ENCODE results near the gene P2RX6.
A peak's percentile ranks its signal among the peaks of the same experiment; 100 is the strongest.

P2RX6 gene

DNA sequence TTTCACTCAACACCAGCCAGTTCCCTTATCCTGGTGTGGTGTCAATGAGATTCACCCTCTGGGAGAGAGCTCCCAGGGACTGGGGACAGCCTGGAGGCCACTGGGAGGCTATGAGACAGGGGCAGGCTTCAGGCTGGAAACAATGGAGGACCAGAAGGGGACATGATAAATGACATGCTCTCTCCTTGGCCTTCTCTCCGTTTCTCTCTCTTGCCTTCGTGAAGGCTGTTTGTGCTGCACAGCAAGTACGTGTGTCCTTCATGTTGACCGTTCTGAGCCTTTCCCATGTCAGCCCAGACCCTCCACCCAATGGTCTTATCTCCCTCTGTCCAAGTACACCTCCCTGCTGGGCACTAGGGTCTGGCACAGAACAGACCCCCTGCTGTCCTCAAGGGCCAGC lies 34.4 kb upstream of the P2RX6 start:
- DNase-seq, result no peak

DNA sequence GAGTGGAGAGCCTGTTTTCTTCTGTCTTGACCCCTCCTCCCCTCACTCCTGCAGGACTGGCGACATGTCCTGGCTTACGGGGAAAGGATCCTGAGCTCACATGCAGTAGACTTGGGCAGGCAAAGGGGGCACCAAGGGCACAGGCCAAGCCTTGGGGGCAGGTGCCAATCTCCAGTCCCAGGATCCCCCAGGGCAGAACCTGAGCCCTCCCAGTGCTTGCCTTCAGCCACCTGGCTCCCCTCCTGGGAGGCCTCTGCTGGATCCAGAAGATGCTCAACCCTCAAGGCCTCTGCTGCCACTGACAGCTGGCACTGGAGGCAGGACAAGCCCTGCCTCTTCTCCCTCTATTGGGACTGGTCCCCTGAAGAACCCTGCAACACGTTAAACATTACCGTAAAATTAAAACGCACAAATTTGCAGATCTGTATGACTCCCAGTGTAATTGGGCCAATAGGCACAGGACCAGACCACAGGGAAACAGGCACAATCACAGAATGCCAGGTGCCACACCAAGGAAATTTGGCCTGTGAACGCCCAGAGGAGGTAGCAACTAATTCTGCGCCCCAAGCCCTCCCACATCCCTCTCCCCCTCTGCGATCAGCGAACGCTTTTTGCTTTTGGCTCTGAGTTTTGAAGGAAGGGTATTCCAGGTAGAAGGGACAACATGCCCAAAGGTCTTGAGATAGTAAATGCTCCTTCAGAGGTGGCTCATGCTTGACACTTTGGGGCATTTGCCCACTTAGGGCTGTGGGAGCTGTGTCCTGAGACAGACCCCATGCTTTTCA lies 33.8 kb upstream of the P2RX6 start:
- DNase-seq, result no peak

DNA sequence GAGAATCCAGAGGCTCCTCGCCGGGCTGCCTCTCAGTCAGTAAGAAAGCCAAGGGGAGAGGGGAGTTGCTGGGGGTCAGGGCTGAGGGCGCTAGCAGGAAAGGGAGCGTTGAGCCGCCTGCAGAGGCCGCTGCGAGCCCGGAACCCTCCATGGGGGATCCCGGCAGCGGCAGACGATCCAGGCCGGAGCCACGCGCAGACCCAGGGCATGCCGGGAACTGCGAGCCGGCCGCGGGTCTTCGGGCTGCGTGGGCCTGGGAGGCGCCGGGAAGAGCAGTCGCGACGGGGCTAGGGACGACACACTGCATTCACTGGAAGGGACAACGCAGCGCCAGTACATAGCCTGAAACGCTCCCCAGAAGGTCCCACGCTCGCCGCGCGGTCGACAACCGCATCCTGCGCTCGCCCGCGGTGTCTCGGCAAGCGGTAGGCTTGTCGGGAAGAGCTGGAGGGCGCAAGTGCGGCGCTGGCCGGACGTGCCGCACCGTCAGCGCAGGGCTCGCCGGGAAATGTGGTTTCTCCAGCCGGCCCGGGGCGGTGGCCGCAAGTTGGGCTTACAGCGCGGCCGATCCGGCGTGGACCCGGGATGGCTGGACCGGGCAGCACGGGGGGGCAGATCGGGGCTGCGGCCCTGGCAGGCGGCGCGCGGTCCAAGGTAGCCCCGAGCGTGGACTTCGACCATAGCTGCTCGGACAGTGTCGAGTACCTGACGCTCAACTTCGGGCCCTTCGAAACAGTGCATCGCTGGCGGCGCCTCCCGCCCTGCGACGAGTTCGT lies 33.0 kb upstream of the P2RX6 start, which contains the start of gene LZTR1:
LZTR1 (plus strand) TSS at position 511 of the 776 bp plus-strand sequence; CDS start at position 586, 75 bp downstream.
- DNase-seq, result peak; percentile 43 to 85

DNA sequence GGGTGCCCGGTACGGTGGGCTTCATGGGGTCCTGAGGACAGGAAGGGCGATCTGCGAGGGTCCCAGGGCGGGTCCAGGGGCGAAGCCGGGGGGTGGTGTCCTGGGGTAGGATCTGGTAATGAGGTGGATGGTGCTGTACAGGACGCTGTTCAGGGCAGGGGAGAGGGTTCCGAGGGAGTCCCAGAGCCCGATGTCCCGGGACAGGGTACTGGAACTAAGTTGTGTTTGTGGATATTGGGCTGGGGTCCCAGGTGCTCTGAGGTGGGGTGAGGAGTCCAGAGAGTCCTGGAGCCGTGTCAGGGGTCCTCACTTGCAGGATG lies 32.4 kb upstream of the P2RX6 start:
- DNase-seq, result no peak

DNA sequence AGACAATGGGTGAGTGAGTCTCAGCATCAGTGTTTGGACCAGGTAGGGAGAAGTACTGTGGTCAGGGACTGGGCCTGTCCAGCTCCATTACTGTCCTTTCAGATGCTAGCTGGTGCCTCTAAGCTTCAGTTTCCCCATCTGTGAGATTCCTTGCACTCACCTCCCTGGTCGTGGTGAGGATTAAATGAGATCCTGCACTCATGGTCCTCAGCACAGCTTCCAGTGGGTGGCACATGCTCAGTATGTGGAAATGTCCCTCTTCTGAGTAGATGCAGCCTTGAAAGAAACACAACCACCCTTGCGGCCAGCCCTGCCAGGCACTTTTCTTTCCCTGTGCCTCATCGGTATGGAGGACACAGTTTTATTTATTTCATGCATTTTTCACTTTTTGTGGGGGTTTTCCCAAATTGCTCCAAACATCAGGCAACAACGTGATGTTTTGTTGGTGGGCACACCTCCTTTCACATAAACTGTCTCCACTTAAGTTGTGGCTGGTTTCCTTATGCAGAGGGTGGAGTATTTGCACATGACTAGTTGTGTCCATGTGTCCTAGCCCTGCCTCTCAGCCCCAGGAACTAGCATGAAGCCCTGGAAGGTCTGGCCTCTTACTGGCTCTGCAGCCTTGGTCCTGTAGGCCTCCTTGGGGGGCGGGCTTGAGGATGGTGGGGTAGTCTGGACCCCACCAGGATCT lies 31.7 kb upstream of the P2RX6 start:
- no peak for DNase-seq

DNA sequence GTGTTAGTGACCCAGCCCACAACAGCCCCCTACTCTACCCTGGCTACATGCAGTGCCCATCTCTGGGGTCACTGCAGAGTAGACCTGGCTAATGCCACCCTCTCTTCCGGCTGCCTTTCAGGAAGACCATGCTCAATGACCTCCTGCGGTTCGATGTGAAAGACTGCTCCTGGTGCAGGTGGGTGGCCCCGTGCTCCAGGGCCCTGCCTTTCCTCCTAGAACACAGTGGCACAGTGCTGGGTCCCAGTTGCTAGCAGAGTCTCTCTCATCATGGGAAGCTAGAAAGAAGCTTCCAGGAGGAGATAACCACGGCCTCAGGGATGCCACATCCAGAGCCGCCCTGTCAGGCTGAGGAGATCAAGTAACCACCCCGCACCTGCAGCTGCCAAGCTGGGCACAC lies 29.2 kb upstream of the P2RX6 start:
- no peak for DNase-seq

DNA sequence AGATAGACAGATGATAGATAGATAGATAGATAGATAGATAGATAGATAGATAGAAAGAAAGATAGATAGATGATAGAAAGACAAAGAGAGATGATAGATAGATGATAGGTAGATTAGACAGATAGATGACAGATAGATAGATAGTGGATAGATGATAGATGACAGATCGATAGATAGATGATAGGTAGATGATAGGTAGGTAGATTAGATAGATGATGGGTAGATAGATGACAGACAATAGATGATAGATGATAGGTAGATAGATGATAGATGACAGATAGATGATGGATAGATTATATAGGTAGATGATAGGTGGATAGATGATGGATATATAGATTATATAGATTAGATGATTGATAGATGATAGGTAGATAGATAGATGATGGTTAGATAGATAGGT lies 28.6 kb upstream of the P2RX6 start:
- DNase-seq, result no peak

DNA sequence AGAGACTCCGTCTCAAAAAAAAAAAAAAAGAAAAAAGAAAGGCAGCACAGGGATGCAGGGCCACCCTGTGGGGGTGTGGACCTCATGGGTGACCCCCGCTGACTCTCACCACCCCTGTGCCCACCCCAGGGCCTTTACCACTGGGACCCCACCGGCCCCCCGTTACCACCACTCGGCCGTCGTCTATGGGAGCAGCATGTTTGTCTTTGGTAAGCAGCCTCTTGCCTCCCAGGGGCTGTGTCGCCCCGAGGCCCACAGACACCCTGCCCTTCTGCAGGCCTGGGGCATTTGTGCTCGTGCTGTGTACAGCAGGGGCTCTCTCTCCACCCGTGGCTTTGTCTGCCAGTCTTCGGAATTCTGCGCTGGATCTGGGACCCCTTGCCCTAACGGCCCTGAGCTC lies 27.6 kb upstream of the P2RX6 start:
- no peak for DNase-seq

DNA sequence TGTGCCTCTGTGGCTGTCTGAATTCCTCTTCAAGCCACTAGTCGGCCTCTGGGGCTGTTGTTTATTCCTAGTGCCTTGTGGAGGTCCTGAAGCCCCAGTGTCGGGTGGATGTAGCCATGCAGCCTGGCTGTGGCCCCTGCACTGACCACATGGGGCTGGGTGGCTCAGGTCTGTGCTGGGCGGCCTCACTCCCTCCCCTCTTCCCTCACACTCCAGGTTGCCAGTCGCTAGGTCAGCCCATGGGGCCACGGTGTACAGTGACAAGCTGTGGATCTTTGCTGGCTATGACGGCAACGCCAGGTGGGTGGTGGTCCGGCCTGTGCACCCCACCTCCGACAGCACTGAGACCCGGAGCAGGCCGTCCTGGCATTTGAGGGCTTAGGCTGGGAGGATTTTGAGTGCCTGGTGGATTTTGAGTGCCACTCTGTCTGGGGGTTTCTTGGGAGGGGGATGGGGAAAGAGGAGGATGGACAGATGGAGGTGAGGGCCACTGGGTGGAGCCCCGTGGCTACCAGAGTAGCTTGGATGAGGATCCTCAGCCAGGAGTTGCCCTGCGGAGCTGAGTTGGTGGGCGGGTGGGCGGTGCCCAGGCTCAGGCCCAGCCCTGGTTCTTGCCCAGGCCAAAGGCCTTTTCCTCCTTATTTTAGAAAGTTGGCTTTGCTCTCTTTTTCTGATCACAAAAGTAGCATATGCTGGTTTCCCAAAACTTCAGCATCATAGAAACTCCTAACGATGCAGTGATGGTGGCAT lies 26.2 kb upstream of the P2RX6 start:
- no peak for DNase-seq

DNA sequence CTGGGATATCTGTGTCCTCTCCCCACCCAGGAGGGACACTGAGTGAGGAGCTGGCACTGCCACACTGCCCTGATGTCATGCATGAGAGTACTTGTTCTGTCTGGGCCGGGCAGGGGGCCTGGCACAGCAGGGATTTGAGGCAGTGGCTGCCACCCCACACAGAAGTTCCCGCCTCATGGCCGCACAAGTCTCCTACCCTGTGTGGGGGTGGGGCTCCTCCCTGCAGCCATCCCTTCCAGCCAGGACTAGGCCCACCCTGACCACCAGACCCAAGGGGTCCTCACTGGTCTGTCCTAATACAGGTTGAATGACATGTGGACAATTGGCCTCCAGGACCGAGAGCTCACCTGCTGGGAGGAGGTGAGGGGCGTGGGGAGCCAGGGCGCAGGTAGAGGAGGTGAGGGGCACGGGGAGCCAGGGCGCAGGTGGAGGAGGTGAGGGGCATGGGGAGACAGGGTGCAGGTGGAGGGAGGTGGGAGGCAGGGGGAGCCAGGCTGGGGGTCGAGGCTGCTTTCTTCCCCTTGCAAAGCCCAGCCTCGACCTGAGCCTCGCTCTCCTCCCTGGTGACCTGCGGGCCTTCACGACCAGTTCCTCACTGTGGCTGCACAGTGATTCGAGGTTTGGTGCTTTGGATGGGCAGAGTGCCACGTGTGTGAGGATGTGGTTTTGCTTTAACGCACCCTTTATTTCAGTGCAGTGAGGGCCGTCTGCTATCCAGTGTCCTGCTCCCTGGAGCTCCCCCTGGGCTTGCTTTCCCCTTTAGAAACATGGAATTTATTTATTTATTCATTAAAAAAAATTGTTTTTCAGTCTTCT lies 25.4 kb upstream of the P2RX6 start:
- no peak for DNase-seq

DNA sequence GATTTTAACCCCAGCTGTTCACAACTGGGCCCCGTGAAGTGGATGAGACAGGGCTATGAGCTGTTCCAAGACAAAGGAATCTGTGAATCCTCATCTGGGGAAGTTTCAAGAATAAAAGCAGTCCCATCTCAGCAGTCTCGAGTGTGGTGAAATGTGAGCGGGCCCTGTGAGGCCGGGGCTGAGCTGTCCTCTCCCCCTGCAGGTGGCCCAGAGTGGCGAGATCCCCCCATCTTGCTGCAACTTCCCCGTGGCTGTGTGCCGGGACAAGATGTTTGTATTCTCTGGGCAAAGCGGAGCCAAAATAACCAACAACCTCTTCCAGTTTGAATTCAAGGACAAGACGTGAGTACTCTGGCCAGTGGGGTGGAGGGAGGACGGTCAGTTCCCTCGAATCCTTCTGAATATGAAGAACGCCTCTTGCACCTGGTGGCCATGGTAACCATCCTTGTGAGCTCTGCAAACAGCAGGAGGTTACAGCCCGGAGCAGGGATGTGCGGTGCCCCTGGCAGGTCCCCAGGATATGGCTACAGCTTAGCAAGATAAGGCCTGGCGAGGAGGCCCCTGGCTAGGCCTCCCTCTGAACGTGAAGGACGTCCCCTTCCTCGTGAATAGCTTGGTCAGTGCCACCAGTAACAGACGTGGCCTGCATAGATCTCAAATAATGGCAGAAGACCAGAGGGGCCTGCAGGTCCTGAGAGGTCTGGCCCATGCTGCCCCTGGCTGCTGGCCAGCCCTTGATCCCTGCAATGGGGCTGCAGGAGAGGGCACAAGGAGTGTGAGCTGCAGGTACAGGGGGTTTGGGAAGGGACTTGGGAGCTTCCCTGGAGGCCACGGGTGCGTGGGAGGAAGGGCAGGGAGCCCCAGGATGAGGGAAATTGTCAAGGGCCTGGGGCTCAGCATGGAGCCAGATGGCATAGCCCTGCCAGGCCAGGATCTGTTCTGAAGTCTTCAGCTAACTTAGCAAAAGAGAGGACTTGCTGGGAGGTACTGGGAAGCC lies 24.5 kb upstream of the P2RX6 start:
- no peak for DNase-seq

DNA sequence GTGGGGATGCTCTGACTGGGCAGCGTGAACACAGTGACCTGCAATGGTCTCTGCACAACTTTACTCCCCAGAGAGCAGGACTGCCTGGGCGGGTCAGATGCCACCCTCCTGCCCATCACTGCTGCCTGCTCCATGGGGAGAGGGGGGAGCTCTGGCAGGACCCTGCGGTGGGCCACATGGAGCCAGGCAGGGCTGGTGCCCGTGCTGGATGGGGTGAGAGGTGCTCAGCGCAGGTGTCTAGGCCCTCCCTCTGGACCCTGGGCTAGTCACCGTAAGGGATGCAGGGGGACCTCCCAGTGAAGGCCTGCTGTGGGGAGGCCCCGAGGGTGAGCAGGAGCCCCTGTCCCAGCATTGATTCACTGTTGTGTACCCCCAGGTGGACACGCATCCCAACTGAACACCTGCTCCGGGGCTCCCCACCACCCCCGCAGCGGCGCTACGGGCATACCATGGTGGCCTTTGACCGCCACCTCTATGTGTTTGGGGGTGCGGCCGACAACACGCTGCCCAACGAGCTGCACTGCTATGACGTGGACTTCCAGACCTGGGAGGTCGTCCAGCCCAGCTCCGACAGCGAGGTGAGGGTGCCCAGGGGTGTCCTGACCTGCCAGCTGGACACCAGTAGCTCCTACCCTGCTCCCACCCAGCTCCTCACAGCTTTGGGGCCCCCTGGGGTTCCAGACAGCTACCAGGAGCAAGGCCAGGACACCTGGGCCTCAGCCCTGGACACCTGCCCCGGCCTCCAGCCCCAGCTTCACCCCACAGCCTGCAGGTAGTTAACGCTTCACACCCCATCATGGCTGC lies 23.5 kb upstream of the P2RX6 start:
- no peak for DNase-seq

DNA sequence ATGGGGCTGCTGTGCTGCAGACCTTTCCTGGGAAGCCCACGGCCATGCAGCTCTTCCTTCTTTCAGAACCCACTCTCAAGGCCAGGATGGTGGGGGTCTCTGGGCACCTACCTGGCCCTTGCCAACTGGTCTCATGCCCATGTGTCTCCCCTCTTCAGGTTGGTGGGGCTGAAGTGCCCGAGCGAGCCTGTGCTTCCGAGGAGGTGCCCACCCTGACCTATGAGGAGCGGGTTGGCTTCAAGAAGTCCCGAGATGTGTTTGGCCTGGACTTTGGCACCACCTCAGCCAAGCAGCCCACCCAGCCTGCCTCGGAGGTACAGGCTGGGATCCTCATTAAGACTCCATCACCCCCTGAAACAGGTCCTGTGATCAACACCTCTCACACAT lies 22.9 kb upstream of the P2RX6 start:
- no peak for DNase-seq

DNA sequence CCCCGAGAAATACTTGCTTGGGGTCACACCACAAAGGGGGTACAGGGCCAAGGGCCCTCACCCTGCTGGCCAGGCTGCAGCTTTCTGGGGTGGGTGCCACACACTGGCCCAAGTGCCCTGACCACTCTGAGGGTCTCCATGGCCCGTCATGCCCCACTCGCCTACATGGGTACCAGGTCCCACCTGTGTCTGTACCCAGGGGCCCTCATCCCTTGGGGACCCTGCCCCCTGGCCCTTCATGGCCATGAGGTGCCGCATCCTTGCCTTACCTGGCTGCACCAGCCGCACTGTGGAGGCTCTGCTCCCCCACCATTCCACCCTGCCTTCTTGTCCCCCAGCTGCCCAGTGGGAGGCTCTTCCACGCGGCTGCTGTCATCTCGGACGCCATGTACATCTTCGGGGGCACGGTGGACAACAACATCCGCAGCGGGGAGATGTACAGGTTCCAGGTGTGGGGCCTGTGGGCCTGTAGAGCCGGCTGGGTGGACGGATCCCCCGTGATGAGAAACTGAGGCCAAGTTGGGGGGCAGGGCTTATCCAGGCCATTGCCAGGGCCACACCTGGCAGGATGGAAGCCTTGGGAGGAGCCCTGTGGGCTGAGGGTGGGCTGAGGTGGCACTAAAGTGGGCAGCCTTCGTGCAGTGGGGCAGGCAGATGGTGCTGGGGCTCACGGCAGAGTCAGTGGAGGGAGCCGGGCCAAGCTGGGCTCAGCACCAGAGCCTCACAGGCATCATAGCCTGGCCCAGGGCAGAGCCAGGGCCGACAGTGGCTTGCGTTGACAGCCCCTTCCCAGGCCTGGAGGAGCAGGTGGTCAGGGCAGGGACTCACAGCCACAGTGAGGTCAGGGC lies 22.3 kb upstream of the P2RX6 start:
- DNase-seq, result no peak

DNA sequence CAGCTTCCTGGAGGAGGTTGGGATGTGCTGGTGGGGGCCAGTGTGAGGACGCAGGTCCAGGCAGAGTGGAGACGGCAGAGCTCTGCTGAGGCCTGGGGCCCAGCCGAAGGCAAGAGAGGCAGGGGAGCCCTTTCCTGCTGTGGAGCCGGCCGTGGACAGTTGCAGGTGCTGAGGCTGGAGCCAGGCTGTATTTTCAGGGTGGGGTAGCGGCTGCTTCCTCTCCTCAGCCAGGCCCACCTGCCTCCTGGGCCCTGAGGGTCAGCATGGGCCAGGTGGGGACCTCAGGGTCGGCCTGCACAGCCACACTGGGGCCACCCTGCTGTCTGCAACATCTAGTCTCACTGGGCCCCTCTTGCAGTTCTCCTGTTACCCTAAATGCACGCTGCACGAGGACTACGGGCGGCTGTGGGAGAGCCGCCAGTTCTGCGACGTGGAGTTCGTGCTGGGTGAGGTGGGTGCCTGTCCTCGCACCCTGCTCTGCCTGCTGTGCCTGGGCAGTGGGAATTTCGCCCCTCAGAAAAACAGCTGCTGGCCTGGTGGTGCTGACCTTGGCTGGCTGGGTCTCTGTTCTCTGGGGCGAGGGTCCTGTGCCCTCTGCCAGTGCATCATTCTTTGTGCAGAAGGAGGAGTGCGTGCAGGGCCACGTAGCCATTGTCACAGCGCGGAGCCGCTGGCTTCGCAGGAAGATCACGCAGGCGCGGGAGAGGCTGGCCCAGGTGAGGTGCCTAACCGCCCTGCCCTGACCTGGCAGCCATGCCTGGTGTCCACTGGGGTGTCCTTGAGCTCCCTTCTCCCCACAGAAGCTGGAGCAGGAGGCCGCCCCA lies 21.4 kb upstream of the P2RX6 start:
- DNase-seq, result no peak

DNA sequence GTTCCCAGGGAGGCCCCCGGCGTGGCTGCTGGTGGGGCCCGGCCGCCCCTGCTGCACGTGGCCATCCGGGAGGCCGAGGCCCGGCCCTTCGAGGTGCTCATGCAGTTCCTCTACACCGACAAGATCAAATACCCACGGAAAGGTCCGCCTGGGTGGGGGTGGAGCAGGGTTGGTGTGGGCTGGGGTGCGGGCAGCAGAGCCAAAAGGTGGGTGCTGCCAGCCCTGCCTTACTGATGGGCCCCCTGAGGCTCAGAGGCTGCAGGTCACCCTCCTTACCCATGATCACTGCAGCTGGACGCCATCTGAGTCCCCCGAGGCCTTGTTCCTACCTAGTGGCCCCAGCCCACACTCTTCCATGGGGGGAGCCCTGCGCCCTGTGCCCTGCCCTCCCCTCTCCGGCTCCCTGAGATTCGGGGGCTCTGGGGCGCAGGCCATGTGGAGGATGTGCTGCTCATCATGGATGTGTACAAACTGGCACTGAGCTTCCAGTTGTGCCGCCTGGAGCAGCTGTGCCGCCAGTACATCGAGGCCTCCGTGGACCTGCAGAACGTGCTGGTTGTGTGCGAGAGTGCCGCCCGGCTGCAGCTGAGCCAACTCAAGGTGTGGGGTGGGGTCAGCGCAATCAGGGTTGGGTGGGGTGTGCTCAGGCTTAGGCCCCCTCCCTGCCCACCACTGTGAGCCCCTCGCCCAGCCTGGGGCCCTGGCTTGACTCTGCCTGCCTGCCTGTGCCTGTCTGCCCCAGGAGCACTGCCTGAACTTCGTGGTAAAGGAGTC lies 20.6 kb upstream of the P2RX6 start:
- no peak for DNase-seq

DNA sequence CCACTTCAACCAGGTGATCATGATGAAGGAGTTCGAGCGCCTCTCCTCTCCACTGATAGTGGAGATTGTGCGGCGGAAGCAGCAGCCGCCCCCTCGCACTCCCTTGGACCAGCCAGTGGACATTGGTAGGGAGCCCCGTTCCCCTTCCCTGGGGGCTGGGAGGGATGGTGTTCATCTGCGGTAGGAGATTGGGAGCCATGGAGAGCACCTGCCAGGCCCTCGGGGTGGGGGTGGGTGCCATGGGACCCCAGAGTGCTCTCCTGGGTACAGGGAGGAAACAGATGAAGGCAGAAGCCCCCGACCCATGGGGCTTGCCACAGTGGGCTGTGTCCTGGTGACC lies 20.1 kb upstream of the P2RX6 start:
- no peak for DNase-seq

Measured in bone marrow (tissue), 2 donors.